Spleen (tissue), 11 donors: ENCODE results near the gene KRT6B. TPM values are rescaled to one million over a fixed set of nuclear protein-coding genes. Genes with fewer than 3 reads are reported as not detected.

ENCODE experiments used
- DNase-seq: peaks from one replicate; pipeline ENCODE4 v3.0.0-alpha.2; 2020
- H3K27ac ChIP-seq, 8 donors: fragments of 200-600 bp; sonication (generic) in 7 of 8; 1 replicate in 4 of 8; 2 replicates in 4 of 8; pipeline versions ENCODE4 v1.5.0 to v1.8.0; 2016 to 2021; ENCODE audit warnings: inconsistent platforms in 4 of 8, mild to moderate bottlenecking in 4 of 8, moderate library complexity in 1 of 8
- H3K27me3 ChIP-seq, 7 donors: fragments of 200-600 bp; sonication (generic) in 6 of 7; replicated peaks in 1 of 7; 1 replicate in 4 of 7; 2 replicates in 3 of 7; pipeline versions ENCODE4 v1.5.0 to v1.8.0; 2016 to 2021; ENCODE audit warnings: inconsistent platforms in 3 of 7, mild to moderate bottlenecking in 1 of 7
- H3K36me3 ChIP-seq, 6 donors: fragments of 200-600 bp; sonication (generic) in 5 of 6; 1 replicate in 4 of 6; 2 replicates in 2 of 6; pipeline versions ENCODE4 v1.5.0 to v1.8.0; 2016 to 2021; ENCODE audit warnings: inconsistent platforms in 2 of 6
- H3K4me1 ChIP-seq, 6 donors: fragments of 200-600 bp; sonication (generic) in 5 of 6; 1 replicate in 3 of 6; 2 replicates in 3 of 6; pipeline versions ENCODE4 v1.5.0 to v1.8.0; 2016 to 2021; ENCODE audit warnings: inconsistent platforms in 3 of 6
- H3K4me3 ChIP-seq, 8 donors: fragments of 200-600 bp; sonication (generic) in 7 of 8; 1 replicate in 4 of 8; 2 replicates in 4 of 8; pipeline versions ENCODE4 v1.5.0 to v1.8.0; 2016 to 2021; ENCODE audit warnings: inconsistent platforms in 4 of 8, mild to moderate bottlenecking in 4 of 8, moderate library complexity in 2 of 8
- H3K9me3 ChIP-seq, 8 donors: fragments of 200-600 bp; sonication (generic) in 7 of 8; 1 replicate in 4 of 8; 2 replicates in 4 of 8; pipeline versions ENCODE4 v1.5.0 to v1.8.0; 2016 to 2021; ENCODE audit warnings: inconsistent platforms in 4 of 8
- CTCF ChIP-seq, 11 experiments: fragments of 200-600 bp in 7 of 11; fragments of 450-650 bp in 4 of 11; sonication (generic) in 4 of 11; IDR thresholded peaks in 8 of 11; conservative IDR thresholded peaks in 3 of 11; 1 replicate in 7 of 11; 2 replicates in 4 of 11; pipeline versions ENCODE4 v1.4.0 to v1.8.0; 2016 to 2021; ENCODE audit warnings: antibody characterized with exemption in 11 of 11, inconsistent platforms in 4 of 11, mild to moderate bottlenecking in 1 of 11
- POLR2A ChIP-seq, 3 donors: fragments of 450-650 bp; IDR thresholded peaks; one replicate each; pipeline ENCODE4 v1.5.1; 2017; ENCODE audit warnings: antibody characterized with exemption in 3 of 3, mild to moderate bottlenecking in 1 of 3
- POLR2AphosphoS5 ChIP-seq, 3 donors: sonication (generic); formaldehyde crosslinking; IDR thresholded peaks; one replicate each; pipeline ENCODE4 v1.5.1; 2017; ENCODE audit warnings: antibody characterized with exemption in 3 of 3
- WGBS, 5 donors: extraction: QIAGEN DNeasy Blood & Tissue Kit in 3 of 5; methylation state at CpG; one replicate each; pipeline versions ENCODE4 v1.1.5 to v1.1.7; 2013 to 2018; 5-methylcytosine and 5-hydroxymethylcytosine counted together
- intact Hi-C: fragments of 100-400 bp; cut with DNase I; formaldehyde crosslinking; loops from one replicate; pipeline ENCODE4 v1.15.0; 2023; ENCODE audit warnings: low total_unique reads
- polyA plus RNA-seq, 3 donors: library from polyadenylated mRNA; stranded (reverse); fragments of 200-250 nt; gene quantifications; one replicate each; pipeline ENCODE4 v1.2.1, GENCODE V29; 2013
- total RNA-seq, 7 donors: library from RNA; depleted of rRNA in 3 of 7; stranded (reverse); fragments of >200 nt in 3 of 7; fragmentation: NEBNext Ultra II Directional in 4 of 7; extraction: Animal tissue kit (Norgen Biotek cat#: 25700) in 4 of 7; gene quantifications; one replicate each; pipeline versions ENCODE4 v1.1.0 to v1.2.1, GENCODE V29; 2016 to 2021
- donor health status: healthy with polysubstance abuse.
- donor health status: DM: no; HTN: no; CAD: no; lungs with moderate emphysema.
- donor health status: DM: no; HTN: no; CAD: no.
- donor health status: Bipolar disorder and iron deficiency.
- donor health status: healthy.
- donor health status: DM: no; HTN: no; CAD: no.
- donor health status: DM: yes; HTN: yes; CAD: no.

The KRT6B gene
- total and polyA plus RNA-seq, 10 donors, result 0.03 to 0.10 (median 0.04) TPM; not detected in 7

- H3K4me1 ChIP-seq, result peaks cover 0 to 15% (median 6%) of the 10 kb centered on the region in 6 donors
- H3K27ac ChIP-seq, result no peak overlapping the region
- intact Hi-C loops, result loop anchor here (10.0 kb wide), 1 partner anchor 114 kb away; the partner anchor contains the start of gene KRT84
- H3K27me3 ChIP-seq, result peaks cover 0 to 18% (median 0%) of the 10 kb centered on the region in 7 donors
- no peak overlapping the region for H3K4me3 ChIP-seq
- peaks cover 0 to 9% (median 0%) of the 10 kb centered on the region in 8 donors for H3K9me3 ChIP-seq
- H3K36me3 ChIP-seq, result no peaks in the 10 kb centered on the region
- WGBS, 5 donors, result 38 to 90% (median 83%) methylated on average over 1 of the region's 1 CpG
- DNase-seq, result no peak
- TF ChIP-seq POLR2AphosphoS5 (IDR thresholded peaks at IDR 0.05), result no peak
- TF ChIP-seq POLR2A (IDR thresholded peaks at IDR 0.05), result no peak
- TF ChIP-seq CTCF (IDR thresholded peaks at IDR 0.05 in 8 of 11, conservative IDR thresholded peaks at IDR 0.05 in 3 of 11), result no peak
Observed at GRCh38 chr12:52498946-52499345, 47.0 kb upstream of the KRT6B start.

- peaks cover 0 to 27% (median 0%) of the 10 kb centered on the region in 7 donors for H3K27me3 ChIP-seq
- no peak for DNase-seq
- no peaks in the 10 kb centered on the region for H3K36me3 ChIP-seq
- TF ChIP-seq POLR2A (IDR thresholded peaks at IDR 0.05) (no peak), POLR2AphosphoS5 (IDR thresholded peaks at IDR 0.05) (no peak), CTCF (IDR thresholded peaks at IDR 0.05 in 8 of 11, conservative IDR thresholded peaks at IDR 0.05 in 3 of 11) (no peak)
- no peak overlapping the region for H3K27ac ChIP-seq
- H3K9me3 ChIP-seq, result peaks cover 0 to 4% (median 0%) of the 10 kb centered on the region in 8 donors
- intact Hi-C loops, result loop anchor here (10.0 kb wide), 1 partner anchor 113 kb away; the partner anchor contains the start of gene KRT84
- H3K4me1 ChIP-seq, result peaks cover 0 to 15% (median 6%) of the 10 kb centered on the region in 6 donors
- H3K4me3 ChIP-seq, result no peak overlapping the region
- WGBS, 5 donors, result 84 to 91% (median 86%) methylated on average over 7 of the region's 7 CpGs
Observed at GRCh38 chr12:52497975-52498374, 46.0 kb upstream of the KRT6B start.

- H3K27ac ChIP-seq, result no peak overlapping the region
- peaks cover 0 to 15% (median 6%) of the 10 kb centered on the region in 6 donors for H3K4me1 ChIP-seq
- H3K9me3 ChIP-seq, result no peaks in the 10 kb centered on the region
- 46 to 74% (median 71%) methylated on average over 3 to 4 of the region's 4 CpGs for WGBS, 5 donors
- no peaks in the 10 kb centered on the region for H3K36me3 ChIP-seq
- intact Hi-C loops, result loop anchor here (10.0 kb wide), 1 partner anchor 112 kb away; the partner anchor contains the start of gene KRT84
- no peak for DNase-seq
- H3K27me3 ChIP-seq, result peaks cover 0 to 28% (median 0%) of the 10 kb centered on the region in 7 donors
- H3K4me3 ChIP-seq, result no peak overlapping the region
- TF ChIP-seq CTCF (IDR thresholded peaks at IDR 0.05 in 8 of 11, conservative IDR thresholded peaks at IDR 0.05 in 3 of 11) (no peak), POLR2AphosphoS5 (IDR thresholded peaks at IDR 0.05) (no peak), POLR2A (IDR thresholded peaks at IDR 0.05) (no peak)
Observed at GRCh38 chr12:52496590-52497071, 44.7 kb upstream of the KRT6B start.

GRCh38 chr12:52496054-52496453 is 44.1 kb upstream of the KRT6B start:
- 35 to 63% (median 54%) methylated on average over 2 of the region's 2 CpGs for WGBS, 5 donors
- DNase-seq, result no peak
- Histone ChIP-seq H3K4me1 (peaks cover 0 to 15% (median 6%) of the 10 kb centered on the region in 6 donors), H3K27ac (no peak overlapping the region), H3K9me3 (no peaks in the 10 kb centered on the region), H3K27me3 (peaks cover 0 to 34% (median 0%) of the 10 kb centered on the region in 7 donors), H3K4me3 (no peak overlapping the region), H3K36me3 (no peaks in the 10 kb centered on the region)
- intact Hi-C loops, result loop anchor here (10.0 kb wide), 1 partner anchor 111 kb away; the partner anchor contains the start of gene KRT84
- TF ChIP-seq CTCF (IDR thresholded peaks at IDR 0.05 in 8 of 11, conservative IDR thresholded peaks at IDR 0.05 in 3 of 11) (no peak), POLR2AphosphoS5 (IDR thresholded peaks at IDR 0.05) (no peak), POLR2A (IDR thresholded peaks at IDR 0.05) (no peak)
